DND-41 (cell line): Measurements from ENCODE around the gene BTBD2.

Experiments used
- ATAC-seq: fragments of 200-7000 bp; cut with Tn5 transposase; 3 replicates; pipeline ENCODE4 v1.9.1; 2021; ENCODE audit warnings: low read depth; ENCODE audit not compliant: insufficient read depth
- DNase-seq: peaks from one replicate; pipeline ENCODE4 v3.0.0-alpha.2; 2020
- H2AFZ ChIP-seq: 2 replicates; pipeline ENCODE4 v1.6.0; 2012; ENCODE audit warnings: low read depth, low read length
- H3K27ac ChIP-seq: 2 replicates; pipeline ENCODE4 v1.5.1; 2012; ENCODE audit warnings: low read length, inconsistent platforms
- H3K27me3 ChIP-seq: fragments of 200-600 bp; sonication (generic); 2 replicates; pipeline ENCODE4 v1.6.0; 2012; ENCODE audit warnings: low read length, mild to moderate bottlenecking, inconsistent platforms; ENCODE audit not compliant: insufficient read depth, poor library complexity
- H3K36me3 ChIP-seq: 2 replicates; pipeline ENCODE4 v1.5.1; 2012; ENCODE audit warnings: low read length, inconsistent platforms; ENCODE audit not compliant: insufficient read depth
- H3K4me1 ChIP-seq: 2 replicates; pipeline ENCODE4 v1.5.1; 2012; ENCODE audit warnings: mild to moderate bottlenecking, low read length; ENCODE audit not compliant: insufficient read depth
- H3K4me2 ChIP-seq: 2 replicates; pipeline ENCODE4 v1.6.0; 2012; ENCODE audit warnings: mild to moderate bottlenecking, moderate library complexity, low read length, inconsistent platforms; ENCODE audit not compliant: insufficient read depth
- H3K4me3 ChIP-seq, 2 experiments: fragments of 200-600 bp in 1 of 2; shearing (Covaris generic) in 1 of 2; 2 replicates each; pipeline ENCODE4 v1.5.1; 2012 to 2016; ENCODE audit warnings: inconsistent platforms in 2 of 2, low read length in 2 of 2, mild to moderate bottlenecking in 2 of 2, low read depth in 1 of 2, moderate library complexity in 1 of 2
- H3K79me2 ChIP-seq: 2 replicates; pipeline ENCODE4 v1.6.0; 2012; ENCODE audit warnings: low read length, inconsistent platforms; ENCODE audit not compliant: insufficient read depth
- H3K9ac ChIP-seq: 2 replicates; pipeline ENCODE4 v1.6.0; 2012; ENCODE audit warnings: low read depth, mild to moderate bottlenecking, inconsistent platforms, low read length, moderate library complexity
- H3K9me3 ChIP-seq: 2 replicates; pipeline ENCODE4 v1.5.1; 2012; ENCODE audit warnings: low read length, moderate library complexity, mild to moderate bottlenecking, inconsistent platforms; ENCODE audit not compliant: insufficient read depth, severe bottlenecking
- H4K20me1 ChIP-seq: 2 replicates; pipeline ENCODE4 v1.6.0; 2012; ENCODE audit warnings: low read length; ENCODE audit not compliant: insufficient read depth
- CTCF ChIP-seq: IDR thresholded peaks from 2 replicates; pipeline ENCODE4 v1.5.1; 2012; ENCODE audit warnings: borderline replicate concordance, low read length, moderate library complexity, mild to moderate bottlenecking; ENCODE audit not compliant: poor library complexity, severe bottlenecking; ENCODE audit errors: extremely low read depth
- EZH2 ChIP-seq: IDR thresholded peaks from 3 replicates; pipeline ENCODE4 v1.6.1; 2012; ENCODE audit warnings: borderline replicate concordance, low read depth, mild to moderate bottlenecking, moderate library complexity, low read length, inconsistent platforms; ENCODE audit not compliant: severe bottlenecking

Gene BTBD2

DNA sequence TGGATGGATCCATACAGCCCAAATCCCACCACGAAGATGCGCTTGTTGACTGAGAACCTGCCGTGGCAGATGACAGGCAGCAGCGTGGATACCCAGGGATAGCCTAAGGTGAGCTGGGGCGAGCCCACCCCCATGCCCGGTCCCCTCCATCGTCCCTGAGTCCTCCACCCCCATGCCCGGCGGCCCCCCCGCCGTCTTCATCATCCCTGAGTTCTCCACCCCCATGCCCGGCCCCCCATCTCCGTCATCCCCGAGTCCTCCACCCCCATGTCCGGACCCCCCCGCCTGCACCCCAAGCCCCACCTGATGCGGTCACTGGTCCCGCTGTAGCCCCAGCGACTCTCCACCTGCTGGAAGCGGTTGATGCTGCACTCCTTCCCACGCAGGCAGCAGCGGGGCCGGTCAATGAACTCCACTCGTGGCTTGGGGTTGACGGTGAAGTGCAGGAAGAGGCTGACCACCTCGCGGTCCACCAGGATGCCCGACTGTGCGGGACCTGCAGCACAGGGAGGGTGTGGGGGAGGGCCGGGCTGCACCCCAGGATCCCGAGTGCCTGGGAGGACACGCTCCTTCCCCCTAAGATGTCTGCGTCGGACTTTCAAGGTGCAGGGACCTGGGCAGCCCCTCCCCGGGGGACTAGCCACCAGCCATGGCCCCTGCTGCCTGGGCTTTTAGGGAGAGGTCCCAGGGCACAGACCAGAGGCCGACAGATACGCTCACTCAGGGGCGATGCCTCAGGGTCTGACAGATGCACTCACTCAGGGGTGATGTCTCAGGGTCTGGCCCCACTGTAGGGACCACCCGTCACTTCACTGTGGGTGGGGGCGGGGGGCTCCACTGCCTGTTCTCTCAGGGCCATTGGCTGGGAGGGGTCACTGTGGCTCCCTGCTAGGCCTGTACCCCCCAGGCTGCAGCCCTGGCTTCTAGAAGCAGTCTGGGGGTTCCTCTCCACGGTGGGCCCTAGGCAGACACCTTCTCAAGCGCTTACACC is 28.0 kb downstream of the BTBD2 start:
- ATAC-seq = no peak; the same call in 2 of the 3 replicates
- peaks cover 86% of the 10 kb centered on the region for H3K36me3 ChIP-seq

DNA sequence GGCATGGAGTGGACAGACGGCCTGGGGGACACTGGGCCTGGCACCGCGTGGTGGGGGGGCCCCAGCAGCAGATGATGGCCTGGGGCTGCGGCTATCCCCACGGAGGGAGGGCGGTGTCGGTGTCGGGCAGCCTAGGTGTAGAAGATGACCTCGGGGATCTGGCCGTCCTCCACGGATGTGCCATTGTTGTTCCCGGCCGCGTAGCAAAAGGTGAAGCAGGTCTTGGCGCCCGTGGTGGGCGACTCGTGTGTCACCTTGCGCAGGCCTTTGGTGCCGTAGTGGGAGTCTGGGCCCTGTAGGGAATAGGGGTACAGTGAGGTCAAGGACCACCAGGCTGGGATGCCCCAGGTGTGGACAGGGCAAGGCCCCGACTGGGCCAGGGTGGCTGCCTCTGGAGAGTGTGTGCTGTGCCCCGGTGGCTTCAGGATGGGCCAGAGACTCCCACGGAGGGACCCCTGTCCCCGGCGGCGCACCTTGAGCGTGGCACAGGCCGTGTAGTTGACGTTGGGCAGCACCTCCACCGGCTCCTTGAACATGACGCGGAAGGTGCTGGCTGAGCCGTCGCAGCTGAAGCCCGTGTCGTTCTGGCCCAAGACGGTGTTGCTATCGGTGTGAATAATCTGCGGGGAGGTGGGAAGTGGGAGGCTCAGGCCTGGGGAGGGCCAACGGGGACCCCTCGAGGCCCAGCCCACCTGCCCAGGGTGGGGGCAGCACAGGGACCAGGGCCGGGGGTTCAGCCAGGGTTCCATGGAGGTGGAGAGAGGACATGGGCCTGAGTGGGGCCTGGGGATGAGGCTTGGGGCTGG is 29.0 kb downstream of the BTBD2 start:
- Histone ChIP-seq H3K4me1 (no peaks in the 10 kb centered on the region), H3K79me2 (no peaks in the 10 kb centered on the region), H3K27ac (no peak overlapping the region), H4K20me1 (peaks cover 47% of the 10 kb centered on the region), H3K36me3 (peaks cover 87% of the 10 kb centered on the region), H3K27me3 (no peaks in the 10 kb centered on the region), H3K4me2 (no peak overlapping the region), H2AFZ (no peak overlapping the region), H3K9ac (no peak overlapping the region), H3K9me3 (no peaks in the 10 kb centered on the region), H3K4me3 (no peak overlapping the region)
- ATAC-seq (peak; percentile 17; the same call in 2 of the 3 replicates), DNase-seq (no peak)
- TF ChIP-seq EZH2 (no peak), CTCF (no peak)

More for the DNA sequence above, 28.0 kb downstream of the BTBD2 start:
- Histone ChIP-seq H3K27ac (no peak overlapping the region), H4K20me1 (peaks cover 47% of the 10 kb centered on the region), H3K9me3 (no peaks in the 10 kb centered on the region), H3K9ac (no peak overlapping the region), H3K4me2 (no peak overlapping the region), H3K79me2 (no peaks in the 10 kb centered on the region), H3K4me1 (no peaks in the 10 kb centered on the region), H3K4me3 (no peak overlapping the region), H2AFZ (no peak overlapping the region), H3K27me3 (no peaks in the 10 kb centered on the region)
- no peak for DNase-seq
- TF ChIP-seq CTCF (no peak), EZH2 (no peak)

DNA sequence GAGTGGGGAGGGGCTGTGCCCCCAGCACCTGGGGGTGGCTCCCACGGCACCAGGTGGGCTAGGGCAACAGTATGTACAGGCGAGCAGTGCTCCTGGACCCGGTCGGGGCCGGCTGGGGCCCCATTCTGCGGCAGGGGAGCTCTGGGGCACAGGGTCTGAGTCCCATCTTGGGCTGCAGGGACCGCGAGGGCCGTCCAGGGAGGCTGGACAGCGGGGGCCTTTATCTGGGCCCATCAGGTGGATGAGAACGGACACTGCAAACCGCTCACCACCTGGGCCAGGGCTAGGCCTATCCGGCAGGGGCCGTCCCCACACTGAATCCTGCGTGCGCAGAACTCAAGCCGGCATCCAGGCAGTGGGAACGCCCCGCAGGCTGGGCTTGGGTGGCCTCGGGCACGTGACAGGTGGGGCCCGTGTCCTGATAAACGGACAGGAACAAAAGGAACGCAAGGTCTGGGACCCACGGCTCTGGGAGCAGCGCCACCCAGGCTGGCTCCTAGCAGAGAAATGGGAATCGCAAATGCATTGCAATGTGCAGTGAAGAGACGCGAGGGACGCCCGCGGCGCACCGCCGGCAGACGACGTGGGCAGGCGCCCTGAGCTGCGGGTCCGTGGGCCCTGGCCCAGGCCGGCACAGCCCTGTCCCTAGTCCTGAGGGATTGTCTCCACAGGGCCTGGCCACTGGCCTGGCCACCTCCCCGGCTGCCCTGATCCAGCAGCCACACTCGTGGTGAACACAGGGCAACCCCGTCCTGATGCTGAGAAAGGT is 29.7 kb downstream of the BTBD2 start:
- Histone ChIP-seq H3K27ac (no peak overlapping the region), H4K20me1 (peaks cover 43% of the 10 kb centered on the region), H3K9ac (no peak overlapping the region), H3K36me3 (peaks cover 86% of the 10 kb centered on the region), H3K4me1 (no peaks in the 10 kb centered on the region), H3K27me3 (no peaks in the 10 kb centered on the region), H3K79me2 (no peaks in the 10 kb centered on the region), H2AFZ (no peak overlapping the region), H3K9me3 (no peaks in the 10 kb centered on the region), H3K4me2 (no peak overlapping the region), H3K4me3 (no peak overlapping the region)
- no peak for TF ChIP-seq CTCF
- no peak for TF ChIP-seq EZH2
- DNase-seq (no peak), ATAC-seq (0 out of 3 replicates have a peak, but pooled peaks have one; percentile 11)
